ENCODE data around the gene CYB5R4.

Gene CYB5R4

GRCh38 chr6:83879746-83880145, 20.3 kb downstream of the CYB5R4 start:
- ChIA-PET POLR2A (no interaction called here), CTCF (interaction anchor here (1.5 to 1.9 kb wide), 2 partner anchors 341 to 348 kb away, joined by 6 to 9 read pairs; partner anchors contain the start of gene CEP162)
- TF ChIP-seq CTCF (IDR thresholded peaks at IDR 0.05; ENCODE audit: insufficient read depth, low read length, missing control alignments), result no peak
- H3K4me3 ChIP-seq (ENCODE audit: low read depth, low read length), result no peak overlapping the region
- DNase-seq (ENCODE audit: low read depth, low spot score), result no peak

- CTCF ChIA-PET, result interaction anchor here (1.0 to 5.5 kb wide), 5 partner anchors 268 to 1440 kb away, joined by 3 to 121 read pairs (median 13); partner anchors contain the start of gene CEP162
Observed at GRCh38 chr6:83883240-83883639, 23.8 kb downstream of the CYB5R4 start.

GRCh38 chr6:83884523-83884922, 25.0 kb downstream of the CYB5R4 start:
- POLR2A ChIA-PET, result no interaction called here
- peak; percentile 41 for TF ChIP-seq CTCF (IDR thresholded peaks at IDR 0.05; ENCODE audit: insufficient read depth, low read length, missing control alignments)
- CTCF ChIA-PET, result interaction anchor here (0.7 to 5.5 kb wide), 11 partner anchors 9 to 896 kb away, joined by 3 to 121 read pairs (median 6); partner anchors contain the start of genes CEP162 and CYB5R4
- no peak overlapping the region for H3K4me3 ChIP-seq (ENCODE audit: low read depth, low read length)
- no peak for DNase-seq (ENCODE audit: low read depth, low spot score)

More at GRCh38 chr6:83883240-83883639, 23.8 kb downstream of the CYB5R4 start:
- DNase-seq (ENCODE audit: low read depth, low spot score), result no peak
- no peak for TF ChIP-seq CTCF (IDR thresholded peaks at IDR 0.05; ENCODE audit: insufficient read depth, low read length, missing control alignments)
- POLR2A ChIA-PET, result no interaction called here
- no peak overlapping the region for H3K4me3 ChIP-seq (ENCODE audit: low read depth, low read length)

GRCh38 chr6:83885984-83886383, 26.5 kb downstream of the CYB5R4 start:
- no peak for DNase-seq (ENCODE audit: low read depth, low spot score)
- POLR2A ChIA-PET, result no interaction called here
- CTCF ChIA-PET, result interaction anchor here (0.8 to 5.5 kb wide), 10 partner anchors 30 to 346 kb away, joined by 3 to 121 read pairs (median 4); partner anchors contain the start of gene CEP162
- no peak for TF ChIP-seq CTCF (IDR thresholded peaks at IDR 0.05; ENCODE audit: insufficient read depth, low read length, missing control alignments)
- no peak overlapping the region for H3K4me3 ChIP-seq (ENCODE audit: low read depth, low read length)

- POLR2A ChIA-PET, result no interaction called here
Observed at GRCh38 chr6:83889621-83890020, 30.1 kb downstream of the CYB5R4 start.

GRCh38 chr6:83890520-83890919, 31.0 kb downstream of the CYB5R4 start:
- ChIA-PET POLR2A (no interaction called here), CTCF (interaction anchor here (2.5 kb wide), 1 partner anchor 330 kb away, joined by 11 read pairs; no protein-coding TSS in a partner anchor)
- no peak for DNase-seq (ENCODE audit: low read depth, low spot score)
- no peak overlapping the region for H3K4me3 ChIP-seq (ENCODE audit: low read depth, low read length)
- no peak for TF ChIP-seq CTCF (IDR thresholded peaks at IDR 0.05; ENCODE audit: insufficient read depth, low read length, missing control alignments)

More at GRCh38 chr6:83889621-83890020, 30.1 kb downstream of the CYB5R4 start:
- TF ChIP-seq CTCF (IDR thresholded peaks at IDR 0.05; ENCODE audit: insufficient read depth, low read length, missing control alignments), result no peak
- CTCF ChIA-PET, result interaction anchor here (2.2 to 2.5 kb wide), 2 partner anchors 331 to 339 kb away, joined by 10 to 11 read pairs; partner anchors contain the start of gene CEP162
- no peak for DNase-seq (ENCODE audit: low read depth, low spot score)
- H3K4me3 ChIP-seq (ENCODE audit: low read depth, low read length), result no peak overlapping the region

Data from AG04449 (cell line).